Endothelial cell of umbilical vein (primary cell): ENCODE measurements around the gene EPYC. TPM values are rescaled to one million over a fixed set of nuclear protein-coding genes. Genes with fewer than 3 reads are reported as not detected.

Source experiments
- BruUV-seq: library from RNA; stranded (reverse); fragments of 400-500 nt; replicated peaks from 2 replicates; lab custom pipeline; 2021; lab: Mats Ljungman, UMichigan
- CTCF ChIA-PET: fragments of 300-600, 350-600 bp; sonication (Branson Sonifier 250); formaldehyde crosslinking; loops from one replicate; lab custom pipeline; 2021; ENCODE audit warnings: antibody characterized with exemption, inconsistent platforms; lab: Charles Lee
- POLR2A ChIA-PET: fragments of 300-600, 350-600 bp; sonication (Branson Sonifier 250); formaldehyde crosslinking; loops from one replicate; lab custom pipeline; 2021; ENCODE audit warnings: antibody characterized with exemption, inconsistent platforms; lab: Charles Lee
- DNase-seq: peaks from one replicate; pipeline ENCODE4 v3.0.0-alpha.2; 2011; ENCODE audit warnings: low read depth, low spot score
- FAIRE-seq: peaks from 2 replicates; lab custom pipeline; 2011; peaks lifted over from hg19 to GRCh38; lab: Jason Lieb, UNC
- H2AFZ ChIP-seq: 2 replicates; pipeline ENCODE4 v1.6.0; 2012; ENCODE audit warnings: low read depth, low read length, control low read depth, inconsistent platforms
- H3K27ac ChIP-seq: 2 replicates; pipeline ENCODE4 v1.5.1; 2011; ENCODE audit warnings: low read depth, mild to moderate bottlenecking, control low read depth, low read length, moderate library complexity; ENCODE audit not compliant: insufficient read depth
- H3K27me3 ChIP-seq, 2 experiments: 2 replicates each; pipeline versions ENCODE4 v1.6.0 to v1.6.1; 2011; ENCODE audit warnings: low read length in 2 of 2, mixed read lengths in 1 of 2; ENCODE audit not compliant: control insufficient read depth in 2 of 2, insufficient read depth in 2 of 2
- H3K36me3 ChIP-seq, 2 experiments: 2 replicates in 1 of 2; 3 replicates in 1 of 2; pipeline ENCODE4 v1.5.1; 2011; ENCODE audit warnings: low read length in 2 of 2, mild to moderate bottlenecking in 1 of 2, moderate library complexity in 1 of 2; ENCODE audit not compliant: control insufficient read depth in 2 of 2, insufficient read depth in 2 of 2; ENCODE audit errors: extremely low read depth in 1 of 2
- H3K4me1 ChIP-seq: 3 replicates; pipeline ENCODE4 v1.5.1; 2011; ENCODE audit warnings: mild to moderate bottlenecking, low read length; ENCODE audit not compliant: control insufficient read depth, insufficient read depth; ENCODE audit errors: extremely low read depth
- H3K4me2 ChIP-seq: 2 replicates; pipeline ENCODE4 v1.6.1; 2011; ENCODE audit warnings: low read length, control low read depth, mixed read lengths; ENCODE audit not compliant: insufficient read depth
- H3K4me3 ChIP-seq, 3 experiments: fragments of 200-600 bp in 1 of 3; sonication (generic), shearing (Covaris generic) in 1 of 3; replicated peaks in 1 of 3; 2 replicates each; pipeline ENCODE4 v1.5.1; 2011 to 2016; ENCODE audit warnings: control low read depth in 3 of 3, low read length in 3 of 3, mild to moderate bottlenecking in 2 of 3, inconsistent platforms in 1 of 3, low read depth in 1 of 3, moderate library complexity in 1 of 3; ENCODE audit not compliant: insufficient read depth in 1 of 3
- H3K79me2 ChIP-seq: 2 replicates; pipeline ENCODE4 v1.6.0; 2012; ENCODE audit warnings: low read length, inconsistent platforms; ENCODE audit not compliant: control insufficient read depth, insufficient read depth
- H3K9ac ChIP-seq: replicated peaks from 2 replicates; pipeline ENCODE3; 2011; ENCODE audit warnings: low read length, control low read depth; ENCODE audit not compliant: insufficient read depth; ENCODE audit errors: extremely low read depth
- H3K9me1 ChIP-seq: replicated peaks from 3 replicates; pipeline ENCODE4 v1.6.0; 2011; ENCODE audit warnings: mild to moderate bottlenecking, low read length; ENCODE audit not compliant: control insufficient read depth, insufficient read depth; ENCODE audit errors: extremely low read depth
- H3K9me3 ChIP-seq: replicated peaks from 2 replicates; pipeline ENCODE4 v1.5.1; 2012; ENCODE audit warnings: low read length, inconsistent platforms; ENCODE audit not compliant: control insufficient read depth, insufficient read depth
- H4K20me1 ChIP-seq: replicated peaks from 2 replicates; pipeline ENCODE3; 2011; ENCODE audit warnings: mild to moderate bottlenecking, low read length; ENCODE audit not compliant: control insufficient read depth, insufficient read depth; ENCODE audit errors: extremely low read depth
- CTCF ChIP-seq, 2 donors: IDR thresholded peaks; 1 replicate in 1 of 2; 2 replicates in 1 of 2; pipeline ENCODE4 v1.5.1; 2011; ENCODE audit warnings: low read length in 2 of 2, mild to moderate bottlenecking in 2 of 2, moderate library complexity in 2 of 2, control low read depth in 1 of 2, inconsistent platforms in 1 of 2, low read depth in 1 of 2; ENCODE audit not compliant: insufficient read depth in 1 of 2; ENCODE audit errors: extremely low read depth in 1 of 2
- EZH2 ChIP-seq: IDR thresholded peaks from 2 replicates; pipeline ENCODE4 v1.6.1; 2012; ENCODE audit warnings: borderline replicate concordance, low read depth, mild to moderate bottlenecking, moderate library complexity, low read length, inconsistent platforms; ENCODE audit not compliant: severe bottlenecking
- FOS ChIP-seq: IDR thresholded peaks from 2 replicates; pipeline ENCODE4 v1.6.1; 2011; ENCODE audit warnings: mild to moderate bottlenecking, low read length, moderate library complexity, borderline replicate concordance; ENCODE audit not compliant: insufficient read depth
- JUN ChIP-seq: IDR thresholded peaks from 2 replicates; pipeline ENCODE4 v1.6.1; 2011; ENCODE audit warnings: borderline replicate concordance, low read depth; ENCODE audit not compliant: insufficient read length, insufficient read depth
- POLR2AphosphoS5 ChIP-seq: IDR thresholded peaks from 2 replicates; pipeline ENCODE4 v1.6.1; 2012; ENCODE audit warnings: low read depth, mild to moderate bottlenecking, control low read depth, low read length, moderate library complexity; ENCODE audit not compliant: insufficient read depth
- dilution Hi-C: fragments of 300-500 bp; cut with MboI; formaldehyde crosslinking; loops from one replicate; pipeline ENCODE4 v1.15.0; 2019; ENCODE audit warnings: low sequenced_read_pairs; ENCODE audit not compliant: extremely low pct_ligation_motif_present
- intact Hi-C: fragments of 100-400 bp; cut with micrococcal nuclease; formaldehyde crosslinking; loops from one replicate; pipeline ENCODE4 v1.10.0; 2022
- polyA plus RNA-seq, 4 experiments: library from polyadenylated mRNA; depleted of rRNA in 3 of 4; stranded (reverse) in 3 of 4; unstranded in 1 of 4; fragments of >200 nt; gene quantifications; 2 replicates each; pipeline versions ENCODE4 v1.2.1 to v1.2.3, GENCODE V29; 2011 to 2012; ENCODE audit warnings: missing spikeins in 1 of 4
- total RNA-seq: library from RNA; stranded (reverse); gene quantifications from 2 replicates; pipeline ENCODE4 v1.2.3, GENCODE V29; 2021

EPYC gene
- total and polyA plus RNA-seq, 2 donors (not counting 3 experiments of a cell fraction or from before 2014, with no cell fraction given), result not detected

- BruUV-seq, result no TSS peak
- Histone ChIP-seq H2AFZ (no peak overlapping the region), H3K9me1 (no peaks in the 10 kb centered on the region), H3K36me3 (no peaks in the 10 kb centered on the region), H3K27me3 (no peaks in the 10 kb centered on the region), H3K4me1 (no peaks in the 10 kb centered on the region), H3K9me3 (no peaks in the 10 kb centered on the region), H4K20me1 (no peaks in the 10 kb centered on the region), H3K9ac (no peak overlapping the region), H3K27ac (no peak overlapping the region), H3K4me2 (no peak overlapping the region), H3K4me3 (no peak overlapping the region), H3K79me2 (no peaks in the 10 kb centered on the region)
- dilution Hi-C loops, result no loop called here
- ChIA-PET CTCF (interaction anchor here (0.8 to 3.2 kb wide), 19 partner anchors 10 to 1491 kb away, joined by 3 to 96 read pairs (median 4); no protein-coding TSS in a partner anchor), POLR2A (no interaction called here)
- intact Hi-C loops, result loop anchor here (1.0 to 5.0 kb wide), 3 partner anchors 14 to 1487 kb away; no protein-coding TSS in a partner anchor
- peak; percentile 54 for DNase-seq
- peak; percentile 70 for FAIRE-seq
- TF ChIP-seq EZH2 (no peak), CTCF (IDR thresholded peaks at IDR 0.05; ENCODE audit: extremely low read depth in 1 of 2, insufficient read depth in 1 of 2, low read depth in 1 of 2, low read length in 2 of 2) (peak; percentile 57 to 74), JUN (no peak), POLR2AphosphoS5 (no peak), FOS (no peak)
Measured at GRCh38 chr12:90959538-90960139, 45.1 kb downstream of the EPYC start.
